ENCODE results near the gene COPS2. TPM values are rescaled to one million over a fixed set of nuclear protein-coding genes. Genes with fewer than 3 reads are reported as not detected.

Gene COPS2
- total and polyA plus RNA-seq, 9 donors, result 70.4 to 102 (median 90.3) TPM

GRCh38 chr15:49148298-49148697 lies 7.1 kb downstream of the COPS2 start:
- DNase-seq, result no peak
- Histone ChIP-seq H3K4me3 (ENCODE audit: low read length) (no peak overlapping the region), H3K9me3 (replicated peaks; ENCODE audit: control insufficient read depth, low read depth, low read length) (no peaks in the 10 kb centered on the region), H3K27me3 (ENCODE audit: control insufficient read depth, insufficient read depth, low read length) (no peaks in the 10 kb centered on the region), H3K36me3 (ENCODE audit: control insufficient read depth, insufficient read depth, low read length) (peaks cover 3% of the 10 kb centered on the region), H3K27ac (ENCODE audit: low read length) (no peak overlapping the region), H3K4me1 (ENCODE audit: control insufficient read depth, insufficient read depth, low read length) (no peaks in the 10 kb centered on the region)
- 62% methylated on average over 1 of the region's 1 CpG for WGBS (ENCODE audit: insufficient coverage)

GRCh38 chr15:49145651-49146609 lies 9.5 kb downstream of the COPS2 start:
- peak; percentile 43 for DNase-seq
- WGBS (ENCODE audit: insufficient coverage), result no CpG with 5 or more reads among the region's 3 CpGs

GRCh38 chr15:49137861-49138260 lies 17.5 kb downstream of the COPS2 start:
- no peak overlapping the region for H3K27ac ChIP-seq (ENCODE audit: low read length)
- H3K27me3 ChIP-seq (ENCODE audit: control insufficient read depth, insufficient read depth, low read length), result no peaks in the 10 kb centered on the region
- H3K4me1 ChIP-seq (ENCODE audit: control insufficient read depth, insufficient read depth, low read length), result no peaks in the 10 kb centered on the region
- H3K36me3 ChIP-seq (ENCODE audit: control insufficient read depth, insufficient read depth, low read length), result peaks cover 26% of the 10 kb centered on the region
- WGBS (ENCODE audit: insufficient coverage), result no CpG with 5 or more reads among the region's 2 CpGs
- no peak overlapping the region for H3K4me3 ChIP-seq (ENCODE audit: low read length)
- DNase-seq, result no peak
- no peaks in the 10 kb centered on the region for H3K9me3 ChIP-seq (replicated peaks; ENCODE audit: control insufficient read depth, low read depth, low read length)

More at GRCh38 chr15:49145651-49146609, 9.5 kb downstream of the COPS2 start:
- Histone ChIP-seq H3K36me3 (ENCODE audit: control insufficient read depth, insufficient read depth, low read length) (peaks cover 17% of the 10 kb centered on the region), H3K27me3 (ENCODE audit: control insufficient read depth, insufficient read depth, low read length) (no peaks in the 10 kb centered on the region), H3K27ac (ENCODE audit: low read length) (no peak overlapping the region), H3K4me3 (ENCODE audit: low read length) (no peak overlapping the region), H3K4me1 (ENCODE audit: control insufficient read depth, insufficient read depth, low read length) (no peaks in the 10 kb centered on the region), H3K9me3 (replicated peaks; ENCODE audit: control insufficient read depth, low read depth, low read length) (no peaks in the 10 kb centered on the region)

GRCh38 chr15:49135911-49136310 lies 19.5 kb downstream of the COPS2 start:
- WGBS (ENCODE audit: insufficient coverage), result no CpG with 5 or more reads among the region's 3 CpGs
- no peaks in the 10 kb centered on the region for H3K27me3 ChIP-seq (ENCODE audit: control insufficient read depth, insufficient read depth, low read length)
- no peak overlapping the region for H3K27ac ChIP-seq (ENCODE audit: low read length)
- H3K36me3 ChIP-seq (ENCODE audit: control insufficient read depth, insufficient read depth, low read length), result peaks cover 19% of the 10 kb centered on the region
- no peak for DNase-seq
- no peaks in the 10 kb centered on the region for H3K9me3 ChIP-seq (replicated peaks; ENCODE audit: control insufficient read depth, low read depth, low read length)
- H3K4me1 ChIP-seq (ENCODE audit: control insufficient read depth, insufficient read depth, low read length), result no peaks in the 10 kb centered on the region
- no peak overlapping the region for H3K4me3 ChIP-seq (ENCODE audit: low read length)

GRCh38 chr15:49135342-49135857 lies 20.0 kb downstream of the COPS2 start:
- Histone ChIP-seq H3K36me3 (ENCODE audit: control insufficient read depth, insufficient read depth, low read length) (peaks cover 19% of the 10 kb centered on the region), H3K27me3 (ENCODE audit: control insufficient read depth, insufficient read depth, low read length) (no peaks in the 10 kb centered on the region), H3K4me1 (ENCODE audit: control insufficient read depth, insufficient read depth, low read length) (no peaks in the 10 kb centered on the region), H3K9me3 (replicated peaks; ENCODE audit: control insufficient read depth, low read depth, low read length) (no peaks in the 10 kb centered on the region), H3K27ac (ENCODE audit: low read length) (no peak overlapping the region), H3K4me3 (ENCODE audit: low read length) (no peak overlapping the region)
- DNase-seq, result no peak
- WGBS (ENCODE audit: insufficient coverage), result no CpG with 5 or more reads among the region's 2 CpGs

- no peak for DNase-seq
- Histone ChIP-seq H3K4me3 (ENCODE audit: low read length) (no peak overlapping the region), H3K27ac (ENCODE audit: low read length) (no peak overlapping the region), H3K27me3 (ENCODE audit: control insufficient read depth, insufficient read depth, low read length) (no peaks in the 10 kb centered on the region), H3K9me3 (replicated peaks; ENCODE audit: control insufficient read depth, low read depth, low read length) (no peaks in the 10 kb centered on the region), H3K36me3 (ENCODE audit: control insufficient read depth, insufficient read depth, low read length) (peaks cover 19% of the 10 kb centered on the region), H3K4me1 (ENCODE audit: control insufficient read depth, insufficient read depth, low read length) (no peaks in the 10 kb centered on the region)
- no CpG with 5 or more reads among the region's 5 CpGs for WGBS (ENCODE audit: insufficient coverage)
These were observed 20.6 kb downstream of the COPS2 start for GRCh38 chr15:49134683-49135341.

- Histone ChIP-seq H3K27me3 (ENCODE audit: control insufficient read depth, insufficient read depth, low read length) (no peaks in the 10 kb centered on the region), H3K4me1 (ENCODE audit: control insufficient read depth, insufficient read depth, low read length) (no peaks in the 10 kb centered on the region), H3K9me3 (replicated peaks; ENCODE audit: control insufficient read depth, low read depth, low read length) (no peaks in the 10 kb centered on the region), H3K36me3 (ENCODE audit: control insufficient read depth, insufficient read depth, low read length) (peaks cover 20% of the 10 kb centered on the region), H3K4me3 (ENCODE audit: low read length) (no peak overlapping the region), H3K27ac (ENCODE audit: low read length) (no peak overlapping the region)
- no CpG with 5 or more reads among the region's 3 CpGs for WGBS (ENCODE audit: insufficient coverage)
- DNase-seq, result no peak
These were observed 24.0 kb downstream of the COPS2 start for GRCh38 chr15:49131403-49131802.

GRCh38 chr15:49124371-49124770 lies 31.0 kb downstream of the COPS2 start:
- Histone ChIP-seq H3K4me1 (ENCODE audit: control insufficient read depth, insufficient read depth, low read length) (no peaks in the 10 kb centered on the region), H3K36me3 (ENCODE audit: control insufficient read depth, insufficient read depth, low read length) (peaks cover 8% of the 10 kb centered on the region), H3K27ac (ENCODE audit: low read length) (no peak overlapping the region), H3K9me3 (replicated peaks; ENCODE audit: control insufficient read depth, low read depth, low read length) (no peaks in the 10 kb centered on the region), H3K4me3 (ENCODE audit: low read length) (no peak overlapping the region), H3K27me3 (ENCODE audit: control insufficient read depth, insufficient read depth, low read length) (no peaks in the 10 kb centered on the region)
- no CpG with 5 or more reads among the region's 2 CpGs for WGBS (ENCODE audit: insufficient coverage)
- no peak for DNase-seq

- no peak overlapping the region for H3K27ac ChIP-seq (ENCODE audit: low read length)
- H3K27me3 ChIP-seq (ENCODE audit: control insufficient read depth, insufficient read depth, low read length), result no peaks in the 10 kb centered on the region
- DNase-seq, result no peak
- no peak overlapping the region for H3K4me3 ChIP-seq (ENCODE audit: low read length)
- H3K36me3 ChIP-seq (ENCODE audit: control insufficient read depth, insufficient read depth, low read length), result peaks cover 1% of the 10 kb centered on the region
- H3K4me1 ChIP-seq (ENCODE audit: control insufficient read depth, insufficient read depth, low read length), result no peaks in the 10 kb centered on the region
- WGBS (ENCODE audit: insufficient coverage), result no CpG with 5 or more reads among the region's 1 CpG
- H3K9me3 ChIP-seq (replicated peaks; ENCODE audit: control insufficient read depth, low read depth, low read length), result no peaks in the 10 kb centered on the region
These were observed 32.8 kb downstream of the COPS2 start for GRCh38 chr15:49122541-49123062.

- no peaks in the 10 kb centered on the region for H3K36me3 ChIP-seq (ENCODE audit: control insufficient read depth, insufficient read depth, low read length)
- no peaks in the 10 kb centered on the region for H3K27me3 ChIP-seq (ENCODE audit: control insufficient read depth, insufficient read depth, low read length)
- no peak overlapping the region for H3K27ac ChIP-seq (ENCODE audit: low read length)
- H3K4me3 ChIP-seq (ENCODE audit: low read length), result no peak overlapping the region
- no peaks in the 10 kb centered on the region for H3K9me3 ChIP-seq (replicated peaks; ENCODE audit: control insufficient read depth, low read depth, low read length)
- no peaks in the 10 kb centered on the region for H3K4me1 ChIP-seq (ENCODE audit: control insufficient read depth, insufficient read depth, low read length)
- WGBS (ENCODE audit: insufficient coverage), result no CpG with 5 or more reads among the region's 1 CpG
- DNase-seq, result no peak
These were observed 33.5 kb downstream of the COPS2 start for GRCh38 chr15:49121901-49122300.

All from muscle of leg (tissue), 11 donors.